Activated T-cell treated with anti-CD3 and anti-CD28 coated beads for 48 hours (primary cell): ENCODE measurements around the gene ARHGAP20.
"Not testable (repeated sequence)": the region's sequence is repeated elsewhere in the genome, so short reads cannot be mapped to it uniquely, and the experiment has no call there.

ENCODE experiments used
- DNase-seq: peaks from one replicate; pipeline ENCODE4 v3.0.0-alpha.2; 2020; ENCODE audit warnings: low read depth

ARHGAP20 gene

GRCh38 chr11:110720431-110721275 lies 8.4 kb upstream of the ARHGAP20 start:
- DNase-seq: no peak

GRCh38 chr11:110716361-110716760 lies 4.1 kb upstream of the ARHGAP20 start:
- DNase-seq: no peak

- no peak for DNase-seq
Measured at GRCh38 chr11:110715541-110715940, 3.3 kb upstream of the ARHGAP20 start.

GRCh38 chr11:110713449-110713776 lies 1.2 kb upstream of the ARHGAP20 start:
- DNase-seq: no peak

- DNase-seq: no peak
Measured at GRCh38 chr11:110712659-110713448, 617 bp upstream of the ARHGAP20 start.

- DNase-seq: no peak
Measured at GRCh38 chr11:110711448-110711775, 825 bp downstream of the ARHGAP20 start.

- no peak for DNase-seq
Measured at GRCh38 chr11:110710628-110711381, 1.4 kb downstream of the ARHGAP20 start.

GRCh38 chr11:110704210-110704864 lies 7.9 kb downstream of the ARHGAP20 start:
- no peak for DNase-seq

- no peak for DNase-seq
Measured at GRCh38 chr11:110691926-110692325, 20.3 kb downstream of the ARHGAP20 start.

- DNase-seq: no peak
Measured at GRCh38 chr11:110689306-110689705, 22.9 kb downstream of the ARHGAP20 start.

- no peak for DNase-seq
Measured at GRCh38 chr11:110679323-110679975, 32.8 kb downstream of the ARHGAP20 start.

- DNase-seq: no peak
Measured at GRCh38 chr11:110675548-110675947, 36.7 kb downstream of the ARHGAP20 start.

GRCh38 chr11:110665689-110666465 lies 46.4 kb downstream of the ARHGAP20 start:
- DNase-seq: no peak

GRCh38 chr11:110655967-110656366 lies 56.3 kb downstream of the ARHGAP20 start:
- DNase-seq: no peak

GRCh38 chr11:110654456-110654855 lies 57.8 kb downstream of the ARHGAP20 start:
- DNase-seq: no peak

GRCh38 chr11:110645253-110645652 lies 67.0 kb downstream of the ARHGAP20 start:
- DNase-seq: no peak

GRCh38 chr11:110634370-110634769 lies 77.9 kb downstream of the ARHGAP20 start:
- no peak for DNase-seq

- DNase-seq: no peak
Measured at GRCh38 chr11:110631551-110631950, 80.7 kb downstream of the ARHGAP20 start.

- no peak for DNase-seq
Measured at GRCh38 chr11:110629594-110629993, 82.6 kb downstream of the ARHGAP20 start.

- DNase-seq: no peak
Measured at GRCh38 chr11:110621826-110622225, 90.4 kb downstream of the ARHGAP20 start.

- not testable (repeated sequence) for DNase-seq
Measured at GRCh38 chr11:110619366-110619765, 92.9 kb downstream of the ARHGAP20 start.
